ENCODE data around the gene CACNA1C.

The CACNA1C gene

DNA sequence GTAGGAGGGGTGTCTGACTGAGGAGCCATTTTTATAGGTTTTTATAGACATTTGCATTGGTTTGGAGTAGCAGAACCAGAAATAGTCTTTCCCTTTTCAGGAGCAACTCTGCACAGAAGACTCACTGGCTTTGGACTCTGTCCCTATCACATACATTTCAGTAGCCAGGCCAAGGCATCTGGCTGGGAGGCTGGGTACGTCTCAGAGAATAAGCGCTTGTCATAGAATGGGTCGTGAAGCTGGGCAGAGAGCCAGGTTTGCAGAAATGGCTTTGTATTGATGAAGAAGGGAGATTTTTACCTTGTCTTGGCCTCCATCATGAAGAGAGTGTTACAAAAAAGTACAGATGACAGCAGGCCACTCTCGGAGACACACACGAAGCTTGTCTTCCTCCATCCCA, 98.6 kb downstream of the CACNA1C start:
- no peak for DNase-seq
- Histone ChIP-seq H3K36me3 (no peaks in the 10 kb centered on the region), H3K4me3 (ENCODE audit: low read depth, low read length) (no peak overlapping the region), H3K27ac (no peak overlapping the region), H3K27me3 (ENCODE audit: insufficient read depth, low read depth, severe bottlenecking) (no peaks in the 10 kb centered on the region), H3K9me3 (ENCODE audit: severe bottlenecking) (no peaks in the 10 kb centered on the region)
- TF ChIP-seq, protein P1, sequence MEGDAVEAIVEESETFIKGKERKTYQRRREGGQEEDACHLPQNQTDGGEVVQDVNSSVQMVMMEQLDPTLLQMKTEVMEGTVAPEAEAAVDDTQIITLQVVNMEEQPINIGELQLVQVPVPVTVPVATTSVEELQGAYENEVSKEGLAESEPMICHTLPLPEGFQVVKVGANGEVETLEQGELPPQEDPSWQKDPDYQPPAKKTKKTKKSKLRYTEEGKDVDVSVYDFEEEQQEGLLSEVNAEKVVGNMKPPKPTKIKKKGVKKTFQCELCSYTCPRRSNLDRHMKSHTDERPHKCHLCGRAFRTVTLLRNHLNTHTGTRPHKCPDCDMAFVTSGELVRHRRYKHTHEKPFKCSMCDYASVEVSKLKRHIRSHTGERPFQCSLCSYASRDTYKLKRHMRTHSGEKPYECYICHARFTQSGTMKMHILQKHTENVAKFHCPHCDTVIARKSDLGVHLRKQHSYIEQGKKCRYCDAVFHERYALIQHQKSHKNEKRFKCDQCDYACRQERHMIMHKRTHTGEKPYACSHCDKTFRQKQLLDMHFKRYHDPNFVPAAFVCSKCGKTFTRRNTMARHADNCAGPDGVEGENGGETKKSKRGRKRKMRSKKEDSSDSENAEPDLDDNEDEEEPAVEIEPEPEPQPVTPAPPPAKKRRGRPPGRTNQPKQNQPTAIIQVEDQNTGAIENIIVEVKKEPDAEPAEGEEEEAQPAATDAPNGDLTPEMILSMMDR (IDR thresholded peaks at IDR 0.05; ENCODE audit: low read depth, low read length): no peak

DNA sequence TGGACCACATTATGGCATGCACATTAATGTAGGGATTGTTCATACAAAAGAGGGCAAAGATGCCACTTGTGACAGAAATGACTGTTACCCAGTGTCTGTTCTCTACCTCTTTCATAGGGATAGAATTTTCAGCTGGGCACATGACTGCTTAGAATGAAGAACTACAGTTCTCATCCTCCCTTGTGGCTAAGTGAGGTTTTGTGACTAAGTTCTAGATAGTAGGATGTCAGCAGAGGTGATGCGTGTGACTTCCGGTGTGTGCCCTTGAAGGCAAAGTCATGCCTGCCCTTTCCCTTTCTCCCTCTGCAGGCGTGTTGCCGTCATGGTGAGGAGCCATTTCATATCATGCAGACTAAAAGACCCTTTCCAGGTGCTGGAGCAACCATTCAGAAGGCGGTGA, 99.3 kb downstream of the CACNA1C start:
- Histone ChIP-seq H3K36me3 (no peaks in the 10 kb centered on the region), H3K9me3 (ENCODE audit: severe bottlenecking) (no peaks in the 10 kb centered on the region), H3K4me3 (ENCODE audit: low read depth, low read length) (no peak overlapping the region), H3K27me3 (ENCODE audit: insufficient read depth, low read depth, severe bottlenecking) (no peaks in the 10 kb centered on the region), H3K27ac (no peak overlapping the region)
- TF ChIP-seq, protein P1 (IDR thresholded peaks at IDR 0.05; ENCODE audit: low read depth, low read length): no peak
- no peak for DNase-seq

DNA sequence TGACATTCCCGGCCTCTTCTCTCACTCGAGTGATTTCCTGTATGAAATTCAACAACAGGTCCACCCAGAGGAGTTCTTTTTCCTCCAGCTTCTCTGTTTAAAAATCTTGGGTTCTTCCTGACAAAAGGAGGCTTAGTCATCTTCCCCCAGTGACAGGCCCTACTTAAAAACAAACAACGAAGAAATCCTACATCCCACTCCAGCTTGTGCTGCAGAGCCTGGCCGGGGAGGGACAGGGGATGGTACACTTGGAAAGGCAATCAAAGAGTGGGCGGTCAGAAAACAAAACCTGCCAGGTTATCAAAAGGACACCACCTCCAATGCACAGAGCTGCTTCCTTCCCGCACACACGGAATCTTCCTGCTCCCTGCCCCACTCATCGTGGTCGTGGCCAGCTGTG, 101.3 kb downstream of the CACNA1C start:
- Histone ChIP-seq H3K27ac (no peak overlapping the region), H3K27me3 (ENCODE audit: insufficient read depth, low read depth, severe bottlenecking) (no peaks in the 10 kb centered on the region)

DNA sequence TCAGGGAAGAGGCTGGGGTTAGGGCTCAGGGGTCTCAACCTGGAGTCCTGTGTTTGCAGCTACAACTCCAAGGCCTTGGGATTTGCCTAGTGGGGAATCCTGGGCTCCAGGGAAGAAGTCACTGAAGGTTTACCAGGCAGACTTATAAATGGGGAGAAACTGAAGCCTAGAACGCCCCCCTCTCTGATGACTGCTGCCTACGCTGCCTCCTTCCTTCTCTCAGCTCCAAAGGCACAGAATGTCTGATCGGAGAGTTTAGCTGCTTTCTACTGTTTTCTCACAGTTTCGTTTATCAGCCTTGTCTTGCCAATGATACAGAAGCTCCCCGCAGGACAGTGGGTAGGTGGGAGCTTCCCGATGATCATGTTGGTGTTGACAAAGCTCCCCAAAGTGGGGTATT, 101.7 kb downstream of the CACNA1C start:
- Histone ChIP-seq H3K4me3 (ENCODE audit: low read depth, low read length) (no peak overlapping the region), H3K27ac (no peak overlapping the region), H3K36me3 (no peaks in the 10 kb centered on the region), H3K9me3 (ENCODE audit: severe bottlenecking) (no peaks in the 10 kb centered on the region), H3K27me3 (ENCODE audit: insufficient read depth, low read depth, severe bottlenecking) (no peaks in the 10 kb centered on the region)
- TF ChIP-seq, protein P1 (IDR thresholded peaks at IDR 0.05; ENCODE audit: low read depth, low read length): no peak
- DNase-seq: no peak

More for the DNA sequence above, 101.3 kb downstream of the CACNA1C start:
- no peak for DNase-seq
- TF ChIP-seq, protein P1 (IDR thresholded peaks at IDR 0.05; ENCODE audit: low read depth, low read length): no peak
- H3K9me3 ChIP-seq (ENCODE audit: severe bottlenecking): no peaks in the 10 kb centered on the region
- no peak overlapping the region for H3K4me3 ChIP-seq (ENCODE audit: low read depth, low read length)
- H3K36me3 ChIP-seq: no peaks in the 10 kb centered on the region

DNA sequence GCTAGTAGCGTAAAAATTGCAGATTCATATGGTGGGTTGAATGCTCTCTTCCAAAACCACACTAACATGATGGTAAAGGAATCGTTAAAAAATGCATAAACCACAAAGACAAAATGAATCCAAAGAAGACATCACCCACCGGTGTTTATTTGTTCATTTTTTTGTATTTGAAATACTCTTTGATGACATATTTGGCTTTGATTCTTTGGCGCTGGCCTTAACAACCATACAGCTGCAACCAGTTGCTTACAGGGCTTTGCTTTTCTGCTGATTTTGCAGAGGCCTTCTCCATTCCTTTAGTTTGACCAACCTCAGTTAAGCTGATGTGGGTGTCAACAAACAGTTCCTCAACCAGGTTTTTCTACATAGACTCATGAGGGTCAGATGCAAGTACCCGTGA, 103.5 kb downstream of the CACNA1C start:
- no peak for DNase-seq
- no peak overlapping the region for H3K27ac ChIP-seq
- no peak overlapping the region for H3K4me3 ChIP-seq (ENCODE audit: low read depth, low read length)
- TF ChIP-seq, protein P1 (IDR thresholded peaks at IDR 0.05; ENCODE audit: low read depth, low read length): no peak
- no peaks in the 10 kb centered on the region for H3K9me3 ChIP-seq (ENCODE audit: severe bottlenecking)
- no peaks in the 10 kb centered on the region for H3K27me3 ChIP-seq (ENCODE audit: insufficient read depth, low read depth, severe bottlenecking)
- H3K36me3 ChIP-seq: no peaks in the 10 kb centered on the region

DNA sequence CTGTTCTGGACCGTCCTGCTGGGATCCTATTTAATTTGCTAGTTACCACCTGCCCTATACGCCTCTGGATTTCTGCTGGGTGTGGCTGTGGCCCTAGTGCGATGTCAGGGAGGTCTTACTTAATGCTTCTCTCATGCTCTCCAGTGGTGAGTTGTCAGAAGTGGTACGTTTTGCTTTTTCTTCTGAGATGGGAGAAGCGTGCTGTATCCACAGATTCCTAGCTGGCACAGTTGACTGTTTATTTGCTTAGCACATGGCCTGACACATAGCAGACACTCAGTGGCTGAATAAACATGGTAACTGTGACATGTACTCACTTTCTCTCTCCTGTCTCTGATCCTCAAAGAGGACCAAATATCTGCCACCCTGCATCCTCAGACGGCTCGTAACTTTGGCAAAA, 107.3 kb downstream of the CACNA1C start:
- no peaks in the 10 kb centered on the region for H3K36me3 ChIP-seq
- no peak overlapping the region for H3K27ac ChIP-seq
- DNase-seq: no peak
- no peak overlapping the region for H3K4me3 ChIP-seq (ENCODE audit: low read depth, low read length)
- no peaks in the 10 kb centered on the region for H3K27me3 ChIP-seq (ENCODE audit: insufficient read depth, low read depth, severe bottlenecking)
- H3K9me3 ChIP-seq (ENCODE audit: severe bottlenecking): no peaks in the 10 kb centered on the region
- TF ChIP-seq, protein P1 (IDR thresholded peaks at IDR 0.05; ENCODE audit: low read depth, low read length): no peak
